Natural killer cell (primary cell): ENCODE results near the gene GTF3C4. TPM values are rescaled to one million over a fixed set of nuclear protein-coding genes. Genes with fewer than 3 reads are reported as not detected.
"Not testable (repeated sequence)": the region's sequence is repeated elsewhere in the genome, so short reads cannot be mapped to it uniquely, and the experiment has no call there.

ENCODE experiments used
- ATAC-seq, 3 donors: fragments of 150-1000 bp in 2 of 3; fragments of 200-7000 bp in 1 of 3; cut with Tn5 transposase; 1 replicate in 1 of 3; 2 replicates in 2 of 3; pipeline ENCODE4 v1.10.0; 2021; ENCODE audit warnings: mild to moderate bottlenecking in 2 of 3, moderate library complexity in 2 of 3
- DNase-seq, 2 donors: peaks; one replicate each; pipeline versions ENCODE4 v3.0.0 to v3.0.0-alpha.2; 2013 to 2021; ENCODE audit warnings: mixed read lengths in 1 of 2
- H3K27ac ChIP-seq: one replicate; pipeline ENCODE4 v1.5.1; 2013; ENCODE audit warnings: mild to moderate bottlenecking, low read length
- H3K27me3 ChIP-seq: one replicate; pipeline ENCODE4 v1.6.1; 2013; ENCODE audit warnings: low read length; ENCODE audit not compliant: control insufficient read depth, insufficient read depth
- H3K36me3 ChIP-seq: one replicate; pipeline ENCODE4 v1.6.1; 2013; ENCODE audit warnings: low read length; ENCODE audit not compliant: control insufficient read depth, insufficient read depth
- H3K4me1 ChIP-seq: one replicate; pipeline ENCODE4 v1.6.1; 2013; ENCODE audit warnings: low read length; ENCODE audit not compliant: control insufficient read depth, insufficient read depth
- H3K4me3 ChIP-seq: one replicate; pipeline ENCODE4 v1.5.1; 2013; ENCODE audit warnings: low read length
- H3K9me3 ChIP-seq: one replicate; pipeline ENCODE4 v1.6.1; 2013; ENCODE audit warnings: low read length; ENCODE audit not compliant: control insufficient read depth, insufficient read depth
- H3K27ac Mint-ChIP-seq, 2 donors: one replicate each; pipeline ENCODE4 v1.8.0; 2022; ENCODE audit warnings: mild to moderate bottlenecking in 2 of 2, mixed read lengths in 2 of 2, moderate library complexity in 1 of 2
- H3K27me3 Mint-ChIP-seq, 2 donors: one replicate each; pipeline ENCODE4 v1.8.0; 2022; ENCODE audit warnings: low read depth in 2 of 2, mixed read lengths in 2 of 2
- H3K36me3 Mint-ChIP-seq: one replicate; pipeline ENCODE4 v1.8.0; 2022; ENCODE audit warnings: mixed read lengths
- H3K4me1 Mint-ChIP-seq, 2 donors: one replicate each; pipeline ENCODE4 v1.8.0; 2022; ENCODE audit warnings: mixed read lengths in 2 of 2
- H3K4me3 Mint-ChIP-seq: one replicate; pipeline ENCODE4 v1.8.0; 2022; ENCODE audit warnings: mild to moderate bottlenecking, moderate library complexity, mixed read lengths
- H3K9me3 Mint-ChIP-seq, 2 donors: one replicate each; pipeline ENCODE4 v1.8.0; 2022; ENCODE audit warnings: mixed read lengths in 2 of 2
- CTCF ChIP-seq: fragments of 200-600 bp; IDR thresholded peaks from one replicate; pipeline ENCODE4 v1.8.0; 2022; ENCODE audit warnings: antibody characterized with exemption
- WGBS: methylation state at CpG from one replicate; pipeline ENCODE4 v1.1.7; 2013; ENCODE audit warnings: missing lambda C conversion rate; ENCODE audit not compliant: insufficient coverage; 5-methylcytosine and 5-hydroxymethylcytosine counted together
- intact Hi-C: fragments of 100-400 bp; cut with micrococcal nuclease; formaldehyde crosslinking; loops from one replicate; pipeline ENCODE4 v1.14.2; 2022
- total RNA-seq, 4 donors: library from RNA; stranded (reverse); fragments of 120-200 nt in 1 of 4; gene quantifications; one replicate each; pipeline versions ENCODE4 v1.2.3 to v1.2.4, GENCODE V29; 2013 to 2022

Gene GTF3C4
- total RNA-seq, 3 donors from 2014 or later (not counting 1 experiment from before 2014, with no cell fraction given): 11.0 to 12.7 (median 12.6) TPM

GRCh38 chr9:132710333-132710732 is 40.1 kb downstream of the GTF3C4 start:
- Mint-ChIP-seq H3K27ac (no peak overlapping the region), H3K9me3 (no peaks in the 10 kb centered on the region), H3K4me3 (no peak overlapping the region), H3K36me3 (no peaks in the 10 kb centered on the region), H3K27me3 (peaks cover 0 to 13% of the 10 kb centered on the region in 2 donors), H3K4me1 (no peaks in the 10 kb centered on the region)
- Histone ChIP-seq H3K4me1 (no peaks in the 10 kb centered on the region), H3K27ac (no peak overlapping the region), H3K9me3 (no peaks in the 10 kb centered on the region), H3K4me3 (no peak overlapping the region), H3K36me3 (no peaks in the 10 kb centered on the region), H3K27me3 (no peaks in the 10 kb centered on the region)
- WGBS: 90% methylated on average over 5 of the region's 6 CpGs
- TF ChIP-seq CTCF: no peak
- intact Hi-C loops: no loop called here
- ATAC-seq (no peak), DNase-seq (no peak)

- DNase-seq, ATAC-seq, H3K36me3 Mint-ChIP-seq, H3K4me3 Mint-ChIP-seq, H3K4me3 ChIP-seq, H3K4me1 Mint-ChIP-seq, H3K27ac ChIP-seq, H3K27ac Mint-ChIP-seq, intact Hi-C loops, H3K36me3 ChIP-seq, H3K4me1 ChIP-seq, H3K9me3 Mint-ChIP-seq, H3K27me3 ChIP-seq, H3K9me3 ChIP-seq: not testable (repeated sequence)
- WGBS: 96% methylated on average over 4 of the region's 5 CpGs
- peaks cover 0 to 10% of the 10 kb centered on the region in 2 donors for H3K27me3 Mint-ChIP-seq
Observed at GRCh38 chr9:132711152-132711551, 40.9 kb downstream of the GTF3C4 start.

DNA sequence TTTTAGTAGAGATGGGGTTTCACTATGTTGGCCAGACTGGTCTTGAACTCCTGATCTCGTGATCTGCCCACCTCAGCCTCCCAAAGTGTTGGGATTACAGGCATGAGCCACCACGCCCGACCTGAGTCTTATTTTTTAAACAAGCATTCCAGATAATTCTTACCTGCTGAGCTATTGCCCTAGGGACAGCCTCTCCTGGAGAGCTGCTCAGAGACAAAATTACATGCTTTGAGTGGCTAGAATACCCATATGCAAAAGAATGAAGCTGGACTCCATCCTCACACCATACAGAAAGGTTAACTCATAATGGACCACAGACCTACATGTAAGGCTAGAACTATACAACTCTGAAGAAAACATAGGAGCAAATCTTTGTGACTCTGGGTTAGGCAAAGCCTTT is 41.6 kb downstream of the GTF3C4 start:
- DNase-seq (no peak), ATAC-seq (no peak)
- no peak overlapping the region for H3K27ac Mint-ChIP-seq
- peaks cover 0 to 8% of the 10 kb centered on the region in 2 donors for H3K27me3 Mint-ChIP-seq
- TF ChIP-seq CTCF: no peak
- H3K27ac ChIP-seq: no peak overlapping the region
- H3K27me3 ChIP-seq: no peaks in the 10 kb centered on the region
- H3K9me3 ChIP-seq: no peaks in the 10 kb centered on the region
- no peaks in the 10 kb centered on the region for H3K4me1 ChIP-seq
- intact Hi-C loops: no loop called here
- H3K36me3 Mint-ChIP-seq: no peaks in the 10 kb centered on the region
- H3K4me3 ChIP-seq: no peak overlapping the region
- no peaks in the 10 kb centered on the region for H3K36me3 ChIP-seq
- WGBS: 91% methylated on average over 3 of the region's 3 CpGs
- no peaks in the 10 kb centered on the region for H3K9me3 Mint-ChIP-seq
- H3K4me1 Mint-ChIP-seq: no peaks in the 10 kb centered on the region
- no peak overlapping the region for H3K4me3 Mint-ChIP-seq

- H3K27me3 Mint-ChIP-seq: peaks cover 5 to 13% of the 10 kb centered on the region in 2 donors
- ATAC-seq: no peak
Observed at GRCh38 chr9:132712753-132713152, 42.5 kb downstream of the GTF3C4 start.

More at GRCh38 chr9:132712753-132713152, 42.5 kb downstream of the GTF3C4 start:
- no peak overlapping the region for H3K4me3 ChIP-seq
- no peaks in the 10 kb centered on the region for H3K9me3 Mint-ChIP-seq
- H3K27ac ChIP-seq: no peak overlapping the region
- H3K27me3 ChIP-seq: no peaks in the 10 kb centered on the region
- intact Hi-C loops: no loop called here
- H3K9me3 ChIP-seq: no peaks in the 10 kb centered on the region
- H3K27ac Mint-ChIP-seq: no peak overlapping the region
- no peaks in the 10 kb centered on the region for H3K36me3 Mint-ChIP-seq
- no peak for DNase-seq
- no peak overlapping the region for H3K4me3 Mint-ChIP-seq
- no peak for TF ChIP-seq CTCF
- no peaks in the 10 kb centered on the region for H3K36me3 ChIP-seq
- WGBS: 83% methylated on average over 5 of the region's 5 CpGs
- H3K4me1 Mint-ChIP-seq: no peaks in the 10 kb centered on the region
- H3K4me1 ChIP-seq: no peaks in the 10 kb centered on the region
